B cell (primary cell): ENCODE results near the gene HSD3B2. TPM values are rescaled to one million over a fixed set of nuclear protein-coding genes. Genes with fewer than 3 reads are reported as not detected.

ENCODE experiments used
- ATAC-seq: fragments of 200-7000 bp; cut with Tn5 transposase; one replicate; pipeline ENCODE4 v1.10.0; 2021; ENCODE audit warnings: low read depth, mild to moderate bottlenecking, moderate number of reproducible peaks, moderate library complexity
- CTCF ChIA-PET: fragments of 350-600 bp; sonication (Branson Sonifier 250); formaldehyde crosslinking; loops from one replicate; lab custom pipeline; 2021; ENCODE audit warnings: antibody characterized with exemption, inconsistent platforms; lab: Charles Lee
- POLR2A ChIA-PET: fragments of 350-600 bp; sonication (Branson Sonifier 250); formaldehyde crosslinking; loops from one replicate; lab custom pipeline; 2021; ENCODE audit warnings: antibody characterized with exemption; lab: Charles Lee
- DNase-seq: peaks from one replicate; pipeline ENCODE4 v3.0.0; 2013
- H2AFZ ChIP-seq: 2 replicates; pipeline ENCODE4 v1.6.1; 2012; ENCODE audit warnings: mild to moderate bottlenecking, low read depth, low read length; ENCODE audit not compliant: insufficient read depth, poor library complexity, severe bottlenecking
- H3K27ac ChIP-seq, 2 donors: 1 replicate in 1 of 2; 2 replicates in 1 of 2; pipeline ENCODE4 v1.5.1; 2012 to 2013; ENCODE audit warnings: low read length in 2 of 2, mild to moderate bottlenecking in 2 of 2, moderate library complexity in 1 of 2
- H3K27me3 ChIP-seq, 4 experiments: fragments of 200-600 bp in 1 of 4; sonication (generic) in 1 of 4; replicated peaks in 1 of 4; 1 replicate in 2 of 4; 2 replicates in 2 of 4; pipeline versions ENCODE4 v1.6.1 to v1.7.0; 2013 to 2016; ENCODE audit warnings: low read length in 3 of 4, mild to moderate bottlenecking in 2 of 4, mixed read lengths in 1 of 4, moderate library complexity in 1 of 4; ENCODE audit not compliant: insufficient read depth in 4 of 4, control insufficient read depth in 3 of 4; ENCODE audit errors: control extremely low read depth in 1 of 4
- H3K36me3 ChIP-seq, 2 experiments: replicated peaks in 1 of 2; 1 replicate in 1 of 2; 2 replicates in 1 of 2; pipeline versions ENCODE4 v1.6.1 to v1.7.1; 2013; ENCODE audit warnings: low read length in 1 of 2; ENCODE audit not compliant: insufficient read depth in 2 of 2, control insufficient read depth in 1 of 2; ENCODE audit errors: control extremely low read depth in 1 of 2, extremely low read depth in 1 of 2
- H3K4me1 ChIP-seq, 2 donors: fragments of 200-600 bp in 1 of 2; sonication (generic) in 1 of 2; 1 replicate in 1 of 2; 2 replicates in 1 of 2; pipeline versions ENCODE4 v1.5.1 to v1.6.1; 2013 to 2017; ENCODE audit warnings: low read length in 2 of 2; ENCODE audit not compliant: control insufficient read depth in 2 of 2, insufficient read depth in 2 of 2
- H3K4me2 ChIP-seq: replicated peaks from 2 replicates; pipeline ENCODE3; 2012; ENCODE audit warnings: mild to moderate bottlenecking, low read depth, low read length; ENCODE audit not compliant: poor library complexity, severe bottlenecking
- H3K4me3 ChIP-seq, 5 experiments: fragments of 200-600 bp in 1 of 5; sonication (generic) in 1 of 5; 1 replicate in 3 of 5; 2 replicates in 2 of 5; pipeline versions ENCODE4 v1.5.1 to v1.7.0; 2011 to 2016; ENCODE audit warnings: low read length in 4 of 5, mild to moderate bottlenecking in 4 of 5, low read depth in 2 of 5, control low read depth in 1 of 5, moderate library complexity in 1 of 5; ENCODE audit not compliant: insufficient read depth in 1 of 5; ENCODE audit errors: control extremely low read depth in 1 of 5, extremely low read depth in 1 of 5
- H3K79me2 ChIP-seq: fragments of 200-600 bp; sonication (generic); one replicate; pipeline ENCODE4 v1.6.0; 2016; ENCODE audit warnings: low read length; ENCODE audit not compliant: control insufficient read depth, insufficient read depth
- H3K9ac ChIP-seq: fragments of 200-600 bp; sonication (generic); 2 replicates; pipeline ENCODE4 v1.6.1; 2017; ENCODE audit warnings: mild to moderate bottlenecking, low read length, moderate library complexity
- H3K9me3 ChIP-seq, 3 donors: one replicate each; pipeline versions ENCODE4 v1.6.1 to v1.7.1; 2013; ENCODE audit warnings: low read length in 2 of 3; ENCODE audit not compliant: control insufficient read depth in 2 of 3, insufficient read depth in 1 of 3; ENCODE audit errors: control extremely low read depth in 1 of 3
- H4K20me1 ChIP-seq: 2 replicates; pipeline ENCODE4 v1.6.0; 2012; ENCODE audit warnings: mild to moderate bottlenecking, low read length; ENCODE audit not compliant: insufficient read depth, control insufficient read depth, poor library complexity, severe bottlenecking
- H3K27ac Mint-ChIP-seq: one replicate; pipeline ENCODE4 v1.8.0; 2021; ENCODE audit warnings: mixed read lengths
- H3K27me3 Mint-ChIP-seq: one replicate; pipeline ENCODE4 v1.8.0; 2021; ENCODE audit warnings: mixed read lengths
- H3K4me1 Mint-ChIP-seq: one replicate; pipeline ENCODE4 v1.8.0; 2021; ENCODE audit warnings: mixed read lengths
- H3K4me3 Mint-ChIP-seq: one replicate; pipeline ENCODE4 v1.8.0; 2021; ENCODE audit warnings: mixed read lengths
- H3K9me3 Mint-ChIP-seq: one replicate; pipeline ENCODE4 v1.8.0; 2022; ENCODE audit warnings: mixed read lengths; ENCODE audit not compliant: insufficient read depth
- CTCF ChIP-seq: fragments of 200-600 bp; IDR thresholded peaks from one replicate; pipeline ENCODE4 v1.8.0; 2022; ENCODE audit warnings: antibody characterized with exemption, mild to moderate bottlenecking
- EZH2 ChIP-seq: IDR thresholded peaks from 2 replicates; pipeline ENCODE4 v1.6.1; 2012; ENCODE audit warnings: borderline replicate concordance, low read depth, mild to moderate bottlenecking, moderate library complexity, low read length; ENCODE audit not compliant: insufficient read depth, poor library complexity, severe bottlenecking
- WGBS: methylation state at CpG from one replicate; pipeline ENCODE4 v1.1.5; 2013; ENCODE audit warnings: missing lambda C conversion rate; ENCODE audit not compliant: insufficient coverage; 5-methylcytosine and 5-hydroxymethylcytosine counted together
- intact Hi-C: fragments of 100-400 bp; cut with micrococcal nuclease; formaldehyde crosslinking; loops from one replicate; pipeline ENCODE4 v1.10.0; 2022
- polyA plus RNA-seq: library from polyadenylated mRNA; depleted of rRNA; stranded (reverse); fragments of >200 nt; gene quantifications from 2 replicates; pipeline ENCODE4 v1.2.3, GENCODE V29; 2012
- total RNA-seq, 2 donors: library from RNA; stranded (reverse); fragments of 120-200 nt in 1 of 2; gene quantifications; 1 replicate in 1 of 2; 2 replicates in 1 of 2; pipeline versions ENCODE4 v1.2.3 to v1.2.4, GENCODE V29; 2013 to 2022

The HSD3B2 gene
- total and polyA plus RNA-seq, 2 donors (not counting 1 experiment from before 2014, with no cell fraction given) = not detected

GRCh38 chr1:119388450-119388849 lies 26.5 kb upstream of the HSD3B2 start:
- no peak for DNase-seq

GRCh38 chr1:119390526-119390925 lies 24.4 kb upstream of the HSD3B2 start:
- no peaks in the 10 kb centered on the region for H3K4me1 Mint-ChIP-seq
- no peaks in the 10 kb centered on the region for H3K9me3 Mint-ChIP-seq
- Histone ChIP-seq H3K36me3 (no peaks in the 10 kb centered on the region), H3K9ac (no peak overlapping the region), H3K4me2 (no peak overlapping the region), H3K4me3 (no peak overlapping the region), H4K20me1 (no peaks in the 10 kb centered on the region), H3K79me2 (no peaks in the 10 kb centered on the region), H3K27me3 (no peaks in the 10 kb centered on the region), H3K4me1 (no peaks in the 10 kb centered on the region), H2AFZ (no peak overlapping the region), H3K9me3 (no peaks in the 10 kb centered on the region), H3K27ac (no peak overlapping the region)
- no peak for TF ChIP-seq CTCF
- no peak for TF ChIP-seq EZH2
- ChIA-PET CTCF (no interaction called here), POLR2A (no interaction called here)
- intact Hi-C loops = no loop called here
- no peak for DNase-seq
- no peak overlapping the region for H3K4me3 Mint-ChIP-seq
- H3K27ac Mint-ChIP-seq = no peak overlapping the region
- H3K27me3 Mint-ChIP-seq = peaks cover 20% of the 10 kb centered on the region
- ATAC-seq = no peak

More at GRCh38 chr1:119388450-119388849, 26.5 kb upstream of the HSD3B2 start:
- no peak for ATAC-seq
- intact Hi-C loops = no loop called here
- no peak for TF ChIP-seq EZH2
- no peak for TF ChIP-seq CTCF
- H3K4me3 ChIP-seq = no peak overlapping the region
- Mint-ChIP-seq H3K9me3 (no peaks in the 10 kb centered on the region), H3K27ac (no peak overlapping the region), H3K27me3 (peaks cover 16% of the 10 kb centered on the region), H3K4me3 (no peak overlapping the region), H3K4me1 (no peaks in the 10 kb centered on the region)
- H3K27me3 ChIP-seq = no peaks in the 10 kb centered on the region
- H3K36me3 ChIP-seq = no peaks in the 10 kb centered on the region
- no peak overlapping the region for H3K4me2 ChIP-seq
- 70% methylated on average over 1 of the region's 1 CpG for WGBS
- H4K20me1 ChIP-seq = no peaks in the 10 kb centered on the region
- no peaks in the 10 kb centered on the region for H3K79me2 ChIP-seq
- no peak overlapping the region for H3K27ac ChIP-seq
- ChIA-PET POLR2A (no interaction called here), CTCF (no interaction called here)
- no peak overlapping the region for H3K9ac ChIP-seq
- no peak overlapping the region for H2AFZ ChIP-seq
- H3K4me1 ChIP-seq = no peaks in the 10 kb centered on the region
- H3K9me3 ChIP-seq = no peaks in the 10 kb centered on the region
